C4-2B (cell line): ENCODE measurements around the gene MBD6.

Source experiments
- CTCF ChIP-seq: fragments of 450-650 bp; conservative IDR thresholded peaks from 2 replicates; pipeline ENCODE4 v1.5.1; 2017; ENCODE audit warnings: mild to moderate bottlenecking
- ZFX ChIP-seq: fragments of 450-650 bp; IDR thresholded peaks from 2 replicates; pipeline ENCODE4 v1.6.1; 2017

- TF ChIP-seq CTCF (no peak), ZFX (no peak)
Observed at GRCh38 chr12:57539134-57539768, 16.6 kb downstream of the MBD6 start.
